GM23248 (cell line): ENCODE measurements around the gene RBM19. TPM values are rescaled to one million over a fixed set of nuclear protein-coding genes. Genes with fewer than 3 reads are reported as not detected.
"Not testable (repeated sequence)": the region's sequence is repeated elsewhere in the genome, so short reads cannot be mapped to it uniquely, and the experiment has no call there.

Experiments used
- DNase-seq: peaks from one replicate; pipeline ENCODE4 v3.0.0-alpha.2; 2015
- H2AFZ ChIP-seq: fragments of 200-600 bp; sonication (generic); 2 replicates; pipeline ENCODE4 v1.6.1; 2016; ENCODE audit warnings: antibody characterized with exemption
- H3F3A ChIP-seq: fragments of 200-600 bp; sonication (generic); 2 replicates; pipeline ENCODE4 v1.6.1; 2016; ENCODE audit warnings: mild to moderate bottlenecking, antibody characterized with exemption, mixed run types; ENCODE audit not compliant: insufficient read depth
- H3K27ac ChIP-seq: fragments of 200-600 bp; sonication (generic); 2 replicates; pipeline ENCODE4 v1.5.1; 2016; ENCODE audit warnings: mild to moderate bottlenecking
- H3K27me3 ChIP-seq: fragments of 200-600 bp; sonication (generic); replicated peaks from 2 replicates; pipeline ENCODE4 v1.6.1; 2016; ENCODE audit warnings: mild to moderate bottlenecking; ENCODE audit not compliant: insufficient read depth
- H3K36me3 ChIP-seq: fragments of 200-600 bp; sonication (generic); 2 replicates; pipeline ENCODE4 v1.6.1; 2016; ENCODE audit warnings: low read depth, mild to moderate bottlenecking
- H3K4me1 ChIP-seq: fragments of 200-600 bp; sonication (generic); 2 replicates; pipeline ENCODE4 v1.6.1; 2016; ENCODE audit warnings: mild to moderate bottlenecking; ENCODE audit not compliant: insufficient read depth
- H3K4me2 ChIP-seq: fragments of 200-600 bp; sonication (generic); one replicate; pipeline ENCODE4 v1.6.1; 2016; ENCODE audit warnings: mild to moderate bottlenecking; ENCODE audit not compliant: unreplicated experiment
- H3K4me3 ChIP-seq: fragments of 200-600 bp; sonication (generic); 2 replicates; pipeline ENCODE4 v1.5.1; 2016; ENCODE audit warnings: mild to moderate bottlenecking
- H3K79me2 ChIP-seq: fragments of 200-600 bp; sonication (generic); 2 replicates; pipeline ENCODE4 v1.6.1; 2016; ENCODE audit warnings: mild to moderate bottlenecking; ENCODE audit not compliant: insufficient read depth
- H3K9ac ChIP-seq: fragments of 200-600 bp; sonication (generic); 2 replicates; pipeline ENCODE4 v1.6.1; 2016; ENCODE audit warnings: mild to moderate bottlenecking
- H3K9me2 ChIP-seq: fragments of 200-600 bp; sonication (generic); 2 replicates; pipeline ENCODE4 v1.6.1; 2016; ENCODE audit warnings: mixed run types, mild to moderate bottlenecking, moderate library complexity; ENCODE audit not compliant: insufficient read depth
- H3K9me3 ChIP-seq: fragments of 200-600 bp; sonication (generic); one replicate; pipeline ENCODE4 v1.6.1; 2017; ENCODE audit warnings: low read depth
- H4K20me1 ChIP-seq: fragments of 200-600 bp; sonication (generic); 2 replicates; pipeline ENCODE4 v1.6.0; 2016; ENCODE audit not compliant: insufficient read depth
- EZH2 ChIP-seq: fragments of 200-600 bp; sonication (generic); IDR thresholded peaks from 2 replicates; pipeline ENCODE4 v1.6.1; 2018; ENCODE audit warnings: antibody characterized with exemption, mild to moderate bottlenecking; ENCODE audit not compliant: insufficient read depth, poor library complexity, severe bottlenecking
- EZH2phosphoT487 ChIP-seq: fragments of 200-600 bp; sonication (generic); IDR thresholded peaks from 2 replicates; pipeline ENCODE4 v1.6.1; 2018; ENCODE audit warnings: antibody characterized with exemption, moderate library complexity, mild to moderate bottlenecking, low read depth; ENCODE audit not compliant: insufficient read depth
- WGBS, 2 experiments: methylation state at CpG; one replicate each; pipeline ENCODE4 v1.1.6; 2015 to 2017; ENCODE audit warnings: low lambda C conversion rate in 2 of 2, low coverage in 1 of 2; ENCODE audit errors: missing lambda C conversion rate in 2 of 2; 5-methylcytosine and 5-hydroxymethylcytosine counted together
- in situ Hi-C: fragments of 300-500 bp; cut with MboI; formaldehyde crosslinking; loops from 2 replicates; pipeline ENCODE4 v1.15.0; 2020
- polyA plus RNA-seq: library from polyadenylated mRNA; unstranded; fragments of >200 nt; fragmentation: Nextera tagmentation; extraction: Ambion mirVana; gene quantifications from 2 replicates; pipeline ENCODE4 v1.2.1, GENCODE V29; 2016
- total RNA-seq: library from RNA; depleted of rRNA; stranded (reverse); fragments of >200 nt; shearing (Covaris generic); gene quantifications from 2 replicates; pipeline ENCODE4 v1.2.3, GENCODE V29; 2014

The RBM19 gene
- total and polyA plus RNA-seq, 2 experiments from 2014 or later, result 14.8 to 17.1 TPM

GRCh38 chr12:113997365-113997764 lies 31.2 kb upstream of the RBM19 start:
- in situ Hi-C loops, result loop anchor here (25.0 kb wide), 1 partner anchor 1915 kb away; no protein-coding TSS in a partner anchor
- no peak for DNase-seq

GRCh38 chr12:113996026-113996425 lies 29.9 kb upstream of the RBM19 start:
- Histone ChIP-seq H3F3A (no peaks in the 10 kb centered on the region), H3K4me1 (no peaks in the 10 kb centered on the region), H3K4me3 (no peak overlapping the region), H3K9ac (no peak overlapping the region), H3K36me3 (no peaks in the 10 kb centered on the region), H3K27me3 (peaks cover 25% of the 10 kb centered on the region), H3K9me2 (no peaks in the 10 kb centered on the region), H4K20me1 (no peaks in the 10 kb centered on the region), H3K4me2 (no peak overlapping the region), H2AFZ (no peak overlapping the region), H3K27ac (no peak overlapping the region), H3K9me3 (no peaks in the 10 kb centered on the region), H3K79me2 (no peaks in the 10 kb centered on the region)
- no peak for DNase-seq
- in situ Hi-C loops, result loop anchor here (25.0 kb wide), 1 partner anchor 1916 kb away; no protein-coding TSS in a partner anchor
- 16% methylated on average over 7 of the region's 7 CpGs for WGBS, 2 experiments
- TF ChIP-seq EZH2phosphoT487 (no peak), EZH2 (no peak)

More at GRCh38 chr12:113997365-113997764, 31.2 kb upstream of the RBM19 start:
- H3K79me2 ChIP-seq, result no peaks in the 10 kb centered on the region
- H3K9ac ChIP-seq, result no peak overlapping the region
- H3K4me1 ChIP-seq, result no peaks in the 10 kb centered on the region
- no peak overlapping the region for H3K4me2 ChIP-seq
- no peaks in the 10 kb centered on the region for H3F3A ChIP-seq
- no peak overlapping the region for H2AFZ ChIP-seq
- WGBS, 2 experiments, result 46 to 48% methylated on average over 3 of the region's 3 CpGs
- TF ChIP-seq EZH2phosphoT487 (no peak), EZH2 (no peak)
- H3K9me2 ChIP-seq, result no peaks in the 10 kb centered on the region
- no peaks in the 10 kb centered on the region for H3K36me3 ChIP-seq
- peaks cover 32% of the 10 kb centered on the region for H3K27me3 ChIP-seq
- H3K27ac ChIP-seq, result no peak overlapping the region
- no peaks in the 10 kb centered on the region for H3K9me3 ChIP-seq
- H4K20me1 ChIP-seq, result no peaks in the 10 kb centered on the region
- H3K4me3 ChIP-seq, result no peak overlapping the region

DNA sequence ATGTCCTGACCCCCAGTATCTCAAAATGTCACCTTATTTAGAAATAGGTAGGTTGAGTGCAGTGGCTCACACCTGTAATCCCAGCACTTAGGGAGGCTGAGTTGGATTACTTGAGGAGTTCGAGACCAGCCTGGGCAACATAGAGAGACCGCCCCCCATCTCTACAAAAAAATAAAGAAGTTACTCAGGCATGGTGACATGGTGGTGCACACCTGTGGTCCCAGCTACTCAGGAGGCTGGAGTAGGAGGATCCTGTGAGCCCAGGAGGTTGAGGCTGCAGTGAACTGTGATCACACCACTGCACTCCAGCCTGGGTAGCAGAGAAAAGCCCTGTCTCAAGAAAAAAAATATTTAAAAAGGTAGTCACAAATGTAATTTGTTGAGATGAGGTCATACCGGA lies 27.9 kb upstream of the RBM19 start:
- no peaks in the 10 kb centered on the region for H3K79me2 ChIP-seq
- peaks cover 25% of the 10 kb centered on the region for H3K27me3 ChIP-seq
- whole genome bisulfite sequencing, 2 experiments, result 48 to 49% methylated on average over 3 of the region's 3 CpGs
- H4K20me1 ChIP-seq, result no peaks in the 10 kb centered on the region
- H3K27ac ChIP-seq, result no peak overlapping the region
- no peak overlapping the region for H3K4me2 ChIP-seq
- no peaks in the 10 kb centered on the region for H3K36me3 ChIP-seq
- H3K9ac ChIP-seq, result no peak overlapping the region
- H3K4me1 ChIP-seq, result no peaks in the 10 kb centered on the region
- H3K9me3 ChIP-seq, result no peaks in the 10 kb centered on the region
- no peak for DNase-seq
- no peak overlapping the region for H2AFZ ChIP-seq
- H3K9me2 ChIP-seq, result no peaks in the 10 kb centered on the region
- no peak overlapping the region for H3K4me3 ChIP-seq
- in situ Hi-C loops, result loop anchor here (25.0 kb wide), 1 partner anchor 1918 kb away; no protein-coding TSS in a partner anchor
- H3F3A ChIP-seq, result no peaks in the 10 kb centered on the region
- TF ChIP-seq EZH2 (no peak), EZH2phosphoT487 (no peak)

- peaks cover 25% of the 10 kb centered on the region for H3K27me3 ChIP-seq
Measured at GRCh38 chr12:113992751-113993150, 26.6 kb upstream of the RBM19 start.

More at GRCh38 chr12:113992751-113993150, 26.6 kb upstream of the RBM19 start:
- DNase-seq, H3K9ac ChIP-seq, H3K4me1 ChIP-seq, H3K36me3 ChIP-seq, H3F3A ChIP-seq, H2AFZ ChIP-seq, H3K9me2 ChIP-seq, H3K4me3 ChIP-seq, H3K27ac ChIP-seq, H4K20me1 ChIP-seq, H3K79me2 ChIP-seq, H3K4me2 ChIP-seq, H3K9me3 ChIP-seq: not testable (repeated sequence)
- 63% methylated on average over 4 of the region's 4 CpGs for WGBS, 2 experiments
- in situ Hi-C loops, result loop anchor here (25.0 kb wide), 1 partner anchor 1920 kb away; no protein-coding TSS in a partner anchor
